ENCODE measurements around the gene IQSEC3.
A peak's percentile ranks its signal among the peaks of the same experiment; 100 is the strongest.

Gene IQSEC3

DNA sequence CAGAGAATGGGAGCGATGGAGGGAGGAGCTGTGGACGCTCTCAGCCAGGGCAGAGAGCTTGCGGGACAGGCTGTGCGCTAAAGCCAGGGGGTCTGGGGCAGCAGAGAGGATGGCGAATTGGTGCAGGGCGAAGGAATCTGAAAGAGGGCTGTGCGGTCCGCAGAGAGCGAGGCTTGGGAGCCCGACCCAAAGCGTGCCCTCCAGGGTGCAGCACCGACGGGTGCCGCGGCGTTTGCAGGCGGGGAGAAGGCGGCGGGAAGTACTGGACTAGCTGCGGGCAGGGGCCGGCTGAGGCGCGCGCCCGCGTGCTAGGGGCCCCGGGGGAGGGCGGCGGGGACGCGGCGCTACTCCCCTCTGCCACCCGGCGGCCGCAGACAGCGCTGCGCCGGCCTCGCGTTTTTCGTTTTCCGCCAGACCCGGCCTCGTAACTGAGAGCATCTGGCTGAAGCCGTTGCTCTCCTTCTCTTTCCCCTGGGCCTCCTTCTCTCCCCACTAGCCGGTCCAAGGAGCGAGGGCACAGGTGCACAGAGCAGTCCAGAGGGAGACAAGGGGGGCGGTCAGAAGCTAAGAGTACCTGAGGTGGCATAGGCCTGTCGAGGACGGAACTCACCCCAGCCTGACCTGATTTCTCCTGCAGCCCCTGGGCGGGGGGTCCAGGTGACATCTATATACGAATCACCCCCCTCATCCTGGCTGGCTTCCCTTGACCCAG lies 122.5 kb downstream of the IQSEC3 start:
- DNase-seq (ENCODE audit: low read depth), result peak; percentile 34
- peak overlapping the region; percentile 61 for H3K4me3 ChIP-seq (ENCODE audit: low read length)
- TF ChIP-seq, protein P1, sequence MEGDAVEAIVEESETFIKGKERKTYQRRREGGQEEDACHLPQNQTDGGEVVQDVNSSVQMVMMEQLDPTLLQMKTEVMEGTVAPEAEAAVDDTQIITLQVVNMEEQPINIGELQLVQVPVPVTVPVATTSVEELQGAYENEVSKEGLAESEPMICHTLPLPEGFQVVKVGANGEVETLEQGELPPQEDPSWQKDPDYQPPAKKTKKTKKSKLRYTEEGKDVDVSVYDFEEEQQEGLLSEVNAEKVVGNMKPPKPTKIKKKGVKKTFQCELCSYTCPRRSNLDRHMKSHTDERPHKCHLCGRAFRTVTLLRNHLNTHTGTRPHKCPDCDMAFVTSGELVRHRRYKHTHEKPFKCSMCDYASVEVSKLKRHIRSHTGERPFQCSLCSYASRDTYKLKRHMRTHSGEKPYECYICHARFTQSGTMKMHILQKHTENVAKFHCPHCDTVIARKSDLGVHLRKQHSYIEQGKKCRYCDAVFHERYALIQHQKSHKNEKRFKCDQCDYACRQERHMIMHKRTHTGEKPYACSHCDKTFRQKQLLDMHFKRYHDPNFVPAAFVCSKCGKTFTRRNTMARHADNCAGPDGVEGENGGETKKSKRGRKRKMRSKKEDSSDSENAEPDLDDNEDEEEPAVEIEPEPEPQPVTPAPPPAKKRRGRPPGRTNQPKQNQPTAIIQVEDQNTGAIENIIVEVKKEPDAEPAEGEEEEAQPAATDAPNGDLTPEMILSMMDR (conservative IDR thresholded peaks at IDR 0.05; ENCODE audit: low read length), result peak; percentile 47

DNA sequence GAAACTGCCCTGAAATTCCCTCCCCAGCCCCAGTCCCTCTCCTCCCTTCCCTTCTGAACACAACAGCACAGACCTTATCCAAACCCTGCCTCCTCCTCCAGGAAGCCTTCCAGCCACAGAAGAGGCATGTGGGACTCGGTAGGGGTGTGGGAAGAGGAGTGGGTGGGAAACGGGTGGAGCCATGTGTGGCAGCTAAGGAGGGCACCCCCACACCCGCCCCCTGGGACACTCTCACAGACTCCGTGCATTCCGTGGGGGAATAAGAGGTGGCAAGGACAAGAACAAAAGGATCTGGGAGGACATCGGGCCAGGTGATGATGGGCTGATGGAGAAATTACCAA lies 123.0 kb downstream of the IQSEC3 start:
- DNase-seq (ENCODE audit: low read depth), result no peak
- TF ChIP-seq, protein P1 (conservative IDR thresholded peaks at IDR 0.05; ENCODE audit: low read length), result no peak
- no peak overlapping the region; the same call in 1 of the 2 replicates for H3K4me3 ChIP-seq (ENCODE audit: low read length)

DNA sequence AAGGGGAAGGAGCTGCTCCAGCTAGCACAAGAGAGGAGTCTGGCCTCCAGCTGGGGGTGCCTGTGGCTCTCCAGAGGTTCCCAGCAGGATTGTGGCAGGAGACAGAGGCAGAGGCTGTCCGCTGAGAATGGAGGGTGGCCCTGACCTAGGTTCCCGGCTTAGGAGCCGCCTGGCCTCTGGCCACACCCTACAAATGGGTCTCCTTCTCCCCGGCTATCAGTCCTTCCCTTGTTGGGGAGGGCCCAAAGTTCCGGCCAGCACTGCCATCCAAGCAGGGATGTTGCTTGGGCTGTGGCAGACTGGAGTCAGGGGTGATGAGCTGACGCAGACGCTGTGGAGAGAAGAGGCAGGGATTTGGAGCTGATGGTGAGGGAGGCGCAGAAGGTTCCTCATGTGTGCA lies 124.3 kb downstream of the IQSEC3 start:
- DNase-seq (ENCODE audit: low read depth), result no peak
- H3K4me3 ChIP-seq (ENCODE audit: low read length), result no peak overlapping the region
- TF ChIP-seq, protein P1 (conservative IDR thresholded peaks at IDR 0.05; ENCODE audit: low read length), result no peak

DNA sequence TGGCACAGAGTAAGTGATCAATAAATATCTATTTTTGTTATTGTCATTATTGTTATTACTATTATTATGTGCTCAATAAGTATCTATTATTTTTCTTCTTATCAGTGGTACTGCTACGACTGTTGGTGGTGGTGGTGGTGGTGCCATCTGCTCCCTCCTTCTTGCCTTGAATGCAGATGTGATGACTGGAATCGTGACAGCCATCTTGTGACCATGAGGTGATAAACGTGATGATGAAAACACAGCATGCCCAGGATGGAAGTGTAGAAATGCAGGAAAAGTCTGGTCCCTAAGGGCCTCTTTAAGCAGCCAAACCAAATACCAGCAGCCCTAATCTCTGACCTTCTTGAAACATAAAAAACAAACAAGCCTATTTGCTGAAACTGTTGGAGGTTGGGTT lies 125.0 kb downstream of the IQSEC3 start:
- no peak overlapping the region for H3K4me3 ChIP-seq (ENCODE audit: low read length)
- no peak for DNase-seq (ENCODE audit: low read depth)
- TF ChIP-seq, protein P1 (conservative IDR thresholded peaks at IDR 0.05; ENCODE audit: low read length), result no peak

DNA sequence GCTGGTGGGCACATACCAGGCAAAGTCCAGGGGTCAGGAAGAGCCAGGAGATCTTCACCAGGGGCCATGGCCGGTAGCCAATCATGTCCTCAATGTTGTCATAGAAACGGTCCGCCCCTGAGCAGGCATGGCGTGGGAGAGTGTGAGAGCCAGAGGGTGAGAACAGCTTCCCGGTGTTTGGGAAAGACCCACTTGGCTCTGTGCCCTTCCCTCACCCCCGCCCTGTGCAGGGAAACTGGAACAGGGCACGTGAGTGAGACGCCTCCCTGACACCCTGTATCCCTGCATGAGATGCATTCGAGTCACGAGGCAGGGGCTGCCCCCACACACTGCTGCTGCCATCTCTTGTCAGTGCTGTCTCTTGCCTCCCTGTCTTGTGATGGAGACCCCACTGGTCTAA lies 126.7 kb downstream of the IQSEC3 start:
- no peak for DNase-seq (ENCODE audit: low read depth)
- H3K4me3 ChIP-seq (ENCODE audit: low read length), result no peak overlapping the region
- TF ChIP-seq, protein P1 (conservative IDR thresholded peaks at IDR 0.05; ENCODE audit: low read length), result no peak

DNA sequence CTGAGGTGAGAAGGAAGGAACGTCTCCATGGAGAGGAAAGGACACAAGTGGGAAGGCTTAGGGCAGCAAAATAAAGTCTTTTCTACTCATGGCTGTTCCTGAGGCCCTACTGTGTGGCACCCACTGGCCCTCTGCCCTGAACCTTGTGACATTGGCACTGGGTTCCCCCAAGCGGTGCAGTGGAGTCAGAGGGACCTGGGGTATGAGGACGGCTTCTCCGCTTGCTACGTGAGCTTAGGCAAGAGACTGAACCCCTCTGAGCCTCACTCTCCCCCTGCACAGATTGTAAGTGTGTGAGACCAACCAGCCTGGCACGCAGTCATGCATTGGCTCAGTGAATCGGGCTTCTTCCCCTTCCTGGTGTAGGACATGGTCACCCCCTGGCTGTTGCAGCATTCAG lies 127.7 kb downstream of the IQSEC3 start:
- H3K4me3 ChIP-seq (ENCODE audit: low read length), result no peak overlapping the region
- DNase-seq (ENCODE audit: low read depth), result no peak
- TF ChIP-seq, protein P1 (conservative IDR thresholded peaks at IDR 0.05; ENCODE audit: low read length), result no peak

DNA sequence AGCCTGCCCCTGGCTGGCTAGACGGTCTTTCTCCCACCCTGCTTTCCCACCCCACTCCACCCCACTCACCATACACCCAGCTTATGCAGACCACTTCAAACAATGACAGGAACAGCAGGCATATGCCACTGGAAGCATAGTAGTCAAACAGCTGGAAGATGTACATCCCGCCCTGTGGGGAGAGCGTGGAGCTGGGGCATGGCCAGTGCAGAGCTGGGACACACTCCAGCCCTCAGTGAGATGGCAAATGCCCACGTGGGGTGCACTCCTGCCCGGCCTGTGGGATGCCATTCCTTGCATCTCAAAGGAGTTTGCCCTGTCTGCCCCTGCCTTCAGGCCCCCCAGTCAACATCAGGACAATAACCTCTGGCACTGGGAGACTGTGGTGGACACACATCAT lies 128.6 kb downstream of the IQSEC3 start:
- no peak for DNase-seq (ENCODE audit: low read depth)
- no peak overlapping the region for H3K4me3 ChIP-seq (ENCODE audit: low read length)
- TF ChIP-seq, protein P1 (conservative IDR thresholded peaks at IDR 0.05; ENCODE audit: low read length), result no peak

Data from AG10803 (cell line).